Mucosa of stomach (tissue), 1 donor: ENCODE measurements around the gene NFE2L1.
"Not testable (repeated sequence)": the region's sequence is repeated elsewhere in the genome, so short reads cannot be mapped to it uniquely, and the experiment has no call there.

ENCODE experiments used
- H3K27me3 ChIP-seq: one replicate; pipeline ENCODE4 v1.7.0; 2013; ENCODE audit warnings: mild to moderate bottlenecking, low read length; ENCODE audit not compliant: control insufficient read depth, insufficient read depth
- H3K36me3 ChIP-seq: one replicate; pipeline ENCODE4 v1.7.0; 2013; ENCODE audit warnings: low read length; ENCODE audit not compliant: control insufficient read depth, insufficient read depth
- H3K4me1 ChIP-seq: one replicate; pipeline ENCODE4 v1.7.0; 2013; ENCODE audit warnings: mild to moderate bottlenecking, low read length; ENCODE audit not compliant: control insufficient read depth, insufficient read depth
- H3K4me3 ChIP-seq: one replicate; pipeline ENCODE4 v1.7.0; 2013; ENCODE audit warnings: low read length
- H3K9ac ChIP-seq: one replicate; pipeline ENCODE4 v1.7.0; 2013; ENCODE audit warnings: mild to moderate bottlenecking, low read length, moderate library complexity
- H3K9me3 ChIP-seq: one replicate; pipeline ENCODE4 v1.7.0; 2013; ENCODE audit warnings: mild to moderate bottlenecking, low read length, moderate library complexity; ENCODE audit not compliant: control insufficient read depth
- donor health status: Pancreatic carcinoma.

Gene NFE2L1

GRCh38 chr17:48025904-48026501 is 22.2 kb upstream of the NFE2L1 start:
- Histone ChIP-seq H3K4me1 (peaks cover 38% of the 10 kb centered on the region), H3K9me3 (no peaks in the 10 kb centered on the region), H3K9ac (peak overlapping the region; percentile 0), H3K36me3 (no peaks in the 10 kb centered on the region), H3K27me3 (no peaks in the 10 kb centered on the region), H3K4me3 (no peak overlapping the region)

GRCh38 chr17:48026502-48027321 is 21.4 kb upstream of the NFE2L1 start:
- Histone ChIP-seq H3K4me1 (peaks cover 38% of the 10 kb centered on the region), H3K36me3 (no peaks in the 10 kb centered on the region), H3K4me3 (no peak overlapping the region), H3K9ac (peak overlapping the region; percentile 0), H3K27me3 (no peaks in the 10 kb centered on the region), H3K9me3 (no peaks in the 10 kb centered on the region)

GRCh38 chr17:48027322-48027981 is 20.7 kb upstream of the NFE2L1 start:
- Histone ChIP-seq H3K9ac (peak overlapping the region; percentile 0), H3K9me3 (no peaks in the 10 kb centered on the region), H3K36me3 (no peaks in the 10 kb centered on the region), H3K4me1 (peaks cover 38% of the 10 kb centered on the region), H3K4me3 (no peak overlapping the region), H3K27me3 (no peaks in the 10 kb centered on the region)

GRCh38 chr17:48028736-48029135 is 19.4 kb upstream of the NFE2L1 start:
- Histone ChIP-seq H3K4me3 (no peak overlapping the region), H3K27me3 (no peaks in the 10 kb centered on the region), H3K9ac (no peak overlapping the region), H3K4me1 (peaks cover 26% of the 10 kb centered on the region), H3K9me3 (no peaks in the 10 kb centered on the region), H3K36me3 (no peaks in the 10 kb centered on the region)

GRCh38 chr17:48030531-48030930 is 17.6 kb upstream of the NFE2L1 start:
- Histone ChIP-seq H3K4me1 (peaks cover 16% of the 10 kb centered on the region), H3K9ac (no peak overlapping the region), H3K36me3 (no peaks in the 10 kb centered on the region), H3K9me3 (no peaks in the 10 kb centered on the region), H3K4me3 (no peak overlapping the region), H3K27me3 (no peaks in the 10 kb centered on the region)

GRCh38 chr17:48031966-48032365 is 16.2 kb upstream of the NFE2L1 start:
- peaks cover 7% of the 10 kb centered on the region for H3K27me3 ChIP-seq
- H3K36me3 ChIP-seq = no peaks in the 10 kb centered on the region
- H3K9me3 ChIP-seq = no peaks in the 10 kb centered on the region
- H3K4me1 ChIP-seq = peaks cover 5% of the 10 kb centered on the region
- H3K9ac ChIP-seq = no peak overlapping the region
- H3K4me3 ChIP-seq = no peak overlapping the region

- peaks cover 13% of the 10 kb centered on the region for H3K4me1 ChIP-seq
Measured at GRCh38 chr17:48034734-48035133, 13.4 kb upstream of the NFE2L1 start.

GRCh38 chr17:48036693-48037035 is 11.5 kb upstream of the NFE2L1 start:
- Histone ChIP-seq H3K4me3 (no peak overlapping the region), H3K4me1 (peaks cover 13% of the 10 kb centered on the region), H3K36me3 (no peaks in the 10 kb centered on the region), H3K9me3 (no peaks in the 10 kb centered on the region), H3K27me3 (peaks cover 22% of the 10 kb centered on the region), H3K9ac (peak overlapping the region; percentile 53)

More at GRCh38 chr17:48034734-48035133, 13.4 kb upstream of the NFE2L1 start:
- H3K36me3 ChIP-seq, H3K9me3 ChIP-seq, H3K4me3 ChIP-seq, H3K9ac ChIP-seq: not testable (repeated sequence)
- peaks cover 22% of the 10 kb centered on the region for H3K27me3 ChIP-seq

GRCh38 chr17:48037036-48037837 is 10.9 kb upstream of the NFE2L1 start, which contains the start of gene COPZ2:
Gene COPZ2, minus strand, starts transcription at chr17:48037797. Its CDS starts 20 bp downstream, at chr17:48037777.
- Histone ChIP-seq H3K9me3 (no peaks in the 10 kb centered on the region), H3K27me3 (peaks cover 22% of the 10 kb centered on the region), H3K9ac (peak within 1 kb of the TSS; percentile 53), H3K4me1 (peaks cover 13% of the 10 kb centered on the region), H3K36me3 (no peaks in the 10 kb centered on the region), H3K4me3 (peak within 1 kb of the TSS; percentile 46)

GRCh38 chr17:48037838-48038323 is 10.3 kb upstream of the NFE2L1 start:
- H3K36me3 ChIP-seq = no peaks in the 10 kb centered on the region
- H3K9ac ChIP-seq = no peak overlapping the region
- H3K9me3 ChIP-seq = no peaks in the 10 kb centered on the region
- peaks cover 22% of the 10 kb centered on the region for H3K27me3 ChIP-seq
- H3K4me1 ChIP-seq = peaks cover 13% of the 10 kb centered on the region
- H3K4me3 ChIP-seq = no peak overlapping the region

GRCh38 chr17:48038687-48039086 is 9.5 kb upstream of the NFE2L1 start:
- peaks cover 22% of the 10 kb centered on the region for H3K27me3 ChIP-seq
- H3K4me3 ChIP-seq = no peak overlapping the region
- no peak overlapping the region for H3K9ac ChIP-seq
- H3K36me3 ChIP-seq = no peaks in the 10 kb centered on the region
- H3K4me1 ChIP-seq = peaks cover 13% of the 10 kb centered on the region
- no peaks in the 10 kb centered on the region for H3K9me3 ChIP-seq
